ENCODE results near the gene OSBPL8. TPM values are rescaled to one million over a fixed set of nuclear protein-coding genes. Genes with fewer than 3 reads are reported as not detected.

Gene OSBPL8
- total and polyA plus RNA-seq, 10 of the 15 experiments (the other 5 are each of a cell fraction or from before 2014, with no cell fraction given): 10.4 to 58.0 (median 32.0) TPM

DNA sequence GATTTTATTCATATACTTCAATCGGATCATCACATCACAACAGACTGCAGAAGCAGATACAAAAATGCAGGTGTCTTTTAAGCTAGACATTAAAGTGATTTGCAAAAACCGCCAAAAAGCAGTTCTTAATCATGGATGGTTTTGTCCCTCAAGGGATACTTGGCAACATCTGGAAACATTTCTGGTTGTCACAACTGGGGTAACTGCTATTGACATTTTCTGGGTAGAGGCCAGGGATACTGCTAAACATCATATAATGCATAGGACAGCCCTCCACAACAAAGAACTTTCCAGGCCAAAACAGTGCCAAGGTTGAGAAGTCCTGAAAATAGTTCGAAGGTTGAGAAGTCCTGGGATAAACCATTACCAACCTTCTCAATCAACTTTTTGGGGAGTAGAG lies 109.6 kb downstream of the OSBPL8 start:
- H3K9ac ChIP-seq (ENCODE audit: control insufficient read depth, insufficient read depth, low read length): no peak overlapping the region
- POLR2A ChIA-PET: no interaction called here
- BruUV-seq (replicated peaks): no TSS peak

More for the DNA sequence above, 109.6 kb downstream of the OSBPL8 start:
- in situ Hi-C loops (cut with MboI): no loop called here
- 98% methylated on average over 3 of the region's 3 CpGs for WGBS (ENCODE audit: insufficient coverage, insufficient replicate concordance, low lambda C conversion rate, missing lambda C conversion rate)
- FAIRE-seq (no peak), DNase-seq (ENCODE audit: low read depth, low spot score) (no peak), ATAC-seq (no peak)
- CTCF ChIA-PET: no interaction called here
- H3K9me3 ChIP-seq (replicated peaks; ENCODE audit: control insufficient read depth, insufficient read depth, low read length): no peaks in the 10 kb centered on the region
- H3K36me3 ChIP-seq (ENCODE audit: control insufficient read depth in 2 of 2, insufficient read depth in 2 of 2, low read length in 1 of 2): no peaks in the 10 kb centered on the region; a peak in 1 of 4 replicates
- no peak overlapping the region for H2AFZ ChIP-seq (ENCODE audit: control insufficient read depth, low read depth, low read length)
- TF ChIP-seq NR2C1 (IDR thresholded peaks at IDR 0.05): no peak
- no peak for TF ChIP-seq IKZF2 (IDR thresholded peaks at IDR 0.05)
- no peak for TF ChIP-seq MXI1 (IDR thresholded peaks at IDR 0.05; ENCODE audit: low read depth, low read length)
- TF ChIP-seq, protein P1, sequence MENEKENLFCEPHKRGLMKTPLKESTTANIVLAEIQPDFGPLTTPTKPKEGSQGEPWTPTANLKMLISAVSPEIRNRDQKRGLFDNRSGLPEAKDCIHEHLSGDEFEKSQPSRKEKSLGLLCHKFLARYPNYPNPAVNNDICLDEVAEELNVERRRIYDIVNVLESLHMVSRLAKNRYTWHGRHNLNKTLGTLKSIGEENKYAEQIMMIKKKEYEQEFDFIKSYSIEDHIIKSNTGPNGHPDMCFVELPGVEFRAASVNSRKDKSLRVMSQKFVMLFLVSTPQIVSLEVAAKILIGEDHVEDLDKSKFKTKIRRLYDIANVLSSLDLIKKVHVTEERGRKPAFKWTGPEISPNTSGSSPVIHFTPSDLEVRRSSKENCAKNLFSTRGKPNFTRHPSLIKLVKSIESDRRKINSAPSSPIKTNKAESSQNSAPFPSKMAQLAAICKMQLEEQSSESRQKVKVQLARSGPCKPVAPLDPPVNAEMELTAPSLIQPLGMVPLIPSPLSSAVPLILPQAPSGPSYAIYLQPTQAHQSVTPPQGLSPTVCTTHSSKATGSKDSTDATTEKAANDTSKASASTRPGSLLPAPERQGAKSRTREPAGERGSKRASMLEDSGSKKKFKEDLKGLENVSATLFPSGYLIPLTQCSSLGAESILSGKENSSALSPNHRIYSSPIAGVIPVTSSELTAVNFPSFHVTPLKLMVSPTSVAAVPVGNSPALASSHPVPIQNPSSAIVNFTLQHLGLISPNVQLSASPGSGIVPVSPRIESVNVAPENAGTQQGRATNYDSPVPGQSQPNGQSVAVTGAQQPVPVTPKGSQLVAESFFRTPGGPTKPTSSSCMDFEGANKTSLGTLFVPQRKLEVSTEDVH (IDR thresholded peaks at IDR 0.05; ENCODE audit: low read depth, partially characterized antibody): no peak
- TF ChIP-seq, protein P2, sequence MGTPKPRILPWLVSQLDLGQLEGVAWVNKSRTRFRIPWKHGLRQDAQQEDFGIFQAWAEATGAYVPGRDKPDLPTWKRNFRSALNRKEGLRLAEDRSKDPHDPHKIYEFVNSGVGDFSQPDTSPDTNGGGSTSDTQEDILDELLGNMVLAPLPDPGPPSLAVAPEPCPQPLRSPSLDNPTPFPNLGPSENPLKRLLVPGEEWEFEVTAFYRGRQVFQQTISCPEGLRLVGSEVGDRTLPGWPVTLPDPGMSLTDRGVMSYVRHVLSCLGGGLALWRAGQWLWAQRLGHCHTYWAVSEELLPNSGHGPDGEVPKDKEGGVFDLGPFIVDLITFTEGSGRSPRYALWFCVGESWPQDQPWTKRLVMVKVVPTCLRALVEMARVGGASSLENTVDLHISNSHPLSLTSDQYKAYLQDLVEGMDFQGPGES (IDR thresholded peaks at IDR 0.05): no peak
- no peak for TF ChIP-seq SRF (IDR thresholded peaks at IDR 0.05; ENCODE audit: low read depth in 2 of 2, low read length in 2 of 2)
- TF ChIP-seq PAX5 (IDR thresholded peaks at IDR 0.05; ENCODE audit: borderline replicate concordance, low read depth, low read length): no peak
- no peak for TF ChIP-seq SPI1 (IDR thresholded peaks at IDR 0.05; ENCODE audit: borderline replicate concordance, insufficient read depth, low read depth, low read length)
- TF ChIP-seq, protein P3, sequence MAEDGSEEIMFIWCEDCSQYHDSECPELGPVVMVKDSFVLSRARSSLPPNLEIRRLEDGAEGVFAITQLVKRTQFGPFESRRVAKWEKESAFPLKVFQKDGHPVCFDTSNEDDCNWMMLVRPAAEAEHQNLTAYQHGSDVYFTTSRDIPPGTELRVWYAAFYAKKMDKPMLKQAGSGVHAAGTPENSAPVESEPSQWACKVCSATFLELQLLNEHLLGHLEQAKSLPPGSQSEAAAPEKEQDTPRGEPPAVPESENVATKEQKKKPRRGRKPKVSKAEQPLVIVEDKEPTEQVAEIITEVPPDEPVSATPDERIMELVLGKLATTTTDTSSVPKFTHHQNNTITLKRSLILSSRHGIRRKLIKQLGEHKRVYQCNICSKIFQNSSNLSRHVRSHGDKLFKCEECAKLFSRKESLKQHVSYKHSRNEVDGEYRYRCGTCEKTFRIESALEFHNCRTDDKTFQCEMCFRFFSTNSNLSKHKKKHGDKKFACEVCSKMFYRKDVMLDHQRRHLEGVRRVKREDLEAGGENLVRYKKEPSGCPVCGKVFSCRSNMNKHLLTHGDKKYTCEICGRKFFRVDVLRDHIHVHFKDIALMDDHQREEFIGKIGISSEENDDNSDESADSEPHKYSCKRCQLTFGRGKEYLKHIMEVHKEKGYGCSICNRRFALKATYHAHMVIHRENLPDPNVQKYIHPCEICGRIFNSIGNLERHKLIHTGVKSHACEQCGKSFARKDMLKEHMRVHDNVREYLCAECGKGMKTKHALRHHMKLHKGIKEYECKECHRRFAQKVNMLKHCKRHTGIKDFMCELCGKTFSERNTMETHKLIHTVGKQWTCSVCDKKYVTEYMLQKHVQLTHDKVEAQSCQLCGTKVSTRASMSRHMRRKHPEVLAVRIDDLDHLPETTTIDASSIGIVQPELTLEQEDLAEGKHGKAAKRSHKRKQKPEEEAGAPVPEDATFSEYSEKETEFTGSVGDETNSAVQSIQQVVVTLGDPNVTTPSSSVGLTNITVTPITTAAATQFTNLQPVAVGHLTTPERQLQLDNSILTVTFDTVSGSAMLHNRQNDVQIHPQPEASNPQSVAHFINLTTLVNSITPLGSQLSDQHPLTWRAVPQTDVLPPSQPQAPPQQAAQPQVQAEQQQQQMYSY (CRISPR knock-in tag; IDR thresholded peaks at IDR 0.05): no peak
- TF ChIP-seq, protein P4, sequence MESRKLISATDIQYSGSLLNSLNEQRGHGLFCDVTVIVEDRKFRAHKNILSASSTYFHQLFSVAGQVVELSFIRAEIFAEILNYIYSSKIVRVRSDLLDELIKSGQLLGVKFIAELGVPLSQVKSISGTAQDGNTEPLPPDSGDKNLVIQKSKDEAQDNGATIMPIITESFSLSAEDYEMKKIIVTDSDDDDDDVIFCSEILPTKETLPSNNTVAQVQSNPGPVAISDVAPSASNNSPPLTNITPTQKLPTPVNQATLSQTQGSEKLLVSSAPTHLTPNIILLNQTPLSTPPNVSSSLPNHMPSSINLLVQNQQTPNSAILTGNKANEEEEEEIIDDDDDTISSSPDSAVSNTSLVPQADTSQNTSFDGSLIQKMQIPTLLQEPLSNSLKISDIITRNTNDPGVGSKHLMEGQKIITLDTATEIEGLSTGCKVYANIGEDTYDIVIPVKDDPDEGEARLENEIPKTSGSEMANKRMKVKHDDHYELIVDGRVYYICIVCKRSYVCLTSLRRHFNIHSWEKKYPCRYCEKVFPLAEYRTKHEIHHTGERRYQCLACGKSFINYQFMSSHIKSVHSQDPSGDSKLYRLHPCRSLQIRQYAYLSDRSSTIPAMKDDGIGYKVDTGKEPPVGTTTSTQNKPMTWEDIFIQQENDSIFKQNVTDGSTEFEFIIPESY (IDR thresholded peaks at IDR 0.05): no peak
- TF ChIP-seq, protein P5, sequence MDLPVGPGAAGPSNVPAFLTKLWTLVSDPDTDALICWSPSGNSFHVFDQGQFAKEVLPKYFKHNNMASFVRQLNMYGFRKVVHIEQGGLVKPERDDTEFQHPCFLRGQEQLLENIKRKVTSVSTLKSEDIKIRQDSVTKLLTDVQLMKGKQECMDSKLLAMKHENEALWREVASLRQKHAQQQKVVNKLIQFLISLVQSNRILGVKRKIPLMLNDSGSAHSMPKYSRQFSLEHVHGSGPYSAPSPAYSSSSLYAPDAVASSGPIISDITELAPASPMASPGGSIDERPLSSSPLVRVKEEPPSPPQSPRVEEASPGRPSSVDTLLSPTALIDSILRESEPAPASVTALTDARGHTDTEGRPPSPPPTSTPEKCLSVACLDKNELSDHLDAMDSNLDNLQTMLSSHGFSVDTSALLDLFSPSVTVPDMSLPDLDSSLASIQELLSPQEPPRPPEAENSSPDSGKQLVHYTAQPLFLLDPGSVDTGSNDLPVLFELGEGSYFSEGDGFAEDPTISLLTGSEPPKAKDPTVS (IDR thresholded peaks at IDR 0.05; ENCODE audit: low read depth, low read length): no peak
- intact Hi-C loops (cut with micrococcal nuclease; ENCODE audit: unreplicated experiment): loop anchor here (10.0 kb wide), 1 partner anchor 1115 kb away; the partner anchor contains the start of genes CAPS2 and GLIPR1L1
- no peaks in the 10 kb centered on the region for H3K79me2 ChIP-seq (ENCODE audit: control insufficient read depth, insufficient read depth, low read length)
- no peak overlapping the region for H3K27ac ChIP-seq (ENCODE audit: control insufficient read depth, insufficient read depth)
- no peak overlapping the region for H3K4me2 ChIP-seq (ENCODE audit: control insufficient read depth, insufficient read depth)
- no peaks in the 10 kb centered on the region for H3K4me1 ChIP-seq (ENCODE audit: control insufficient read depth, insufficient read depth, low read length)
- H3K27me3 ChIP-seq (replicated peaks in 1 of 2; ENCODE audit: control insufficient read depth in 2 of 2, insufficient read depth in 2 of 2, low read length in 1 of 2): no peaks in the 10 kb centered on the region
- RAD21 ChIA-PET (ENCODE audit: unreplicated experiment): no interaction called here
- H3K4me3 ChIP-seq: no peak overlapping the region
- no peaks in the 10 kb centered on the region for H4K20me1 ChIP-seq (ENCODE audit: control insufficient read depth, insufficient read depth)
- SMC1A ChIA-PET (ENCODE audit: uncharacterized antibody, unreplicated experiment): no interaction called here

Data from GM12878 (cell line).